NCI-H226 (cell line): Measurements from ENCODE around the gene ZNF618.
A peak's percentile ranks its signal among the peaks of the same experiment; 100 is the strongest.
"Not testable (repeated sequence)": the region's sequence is repeated elsewhere in the genome, so short reads cannot be mapped to it uniquely, and the experiment has no call there.

ENCODE experiments used
- DNase-seq: peaks from one replicate; pipeline ENCODE4 v3.0.0-alpha.2; 2015

The ZNF618 gene

DNA sequence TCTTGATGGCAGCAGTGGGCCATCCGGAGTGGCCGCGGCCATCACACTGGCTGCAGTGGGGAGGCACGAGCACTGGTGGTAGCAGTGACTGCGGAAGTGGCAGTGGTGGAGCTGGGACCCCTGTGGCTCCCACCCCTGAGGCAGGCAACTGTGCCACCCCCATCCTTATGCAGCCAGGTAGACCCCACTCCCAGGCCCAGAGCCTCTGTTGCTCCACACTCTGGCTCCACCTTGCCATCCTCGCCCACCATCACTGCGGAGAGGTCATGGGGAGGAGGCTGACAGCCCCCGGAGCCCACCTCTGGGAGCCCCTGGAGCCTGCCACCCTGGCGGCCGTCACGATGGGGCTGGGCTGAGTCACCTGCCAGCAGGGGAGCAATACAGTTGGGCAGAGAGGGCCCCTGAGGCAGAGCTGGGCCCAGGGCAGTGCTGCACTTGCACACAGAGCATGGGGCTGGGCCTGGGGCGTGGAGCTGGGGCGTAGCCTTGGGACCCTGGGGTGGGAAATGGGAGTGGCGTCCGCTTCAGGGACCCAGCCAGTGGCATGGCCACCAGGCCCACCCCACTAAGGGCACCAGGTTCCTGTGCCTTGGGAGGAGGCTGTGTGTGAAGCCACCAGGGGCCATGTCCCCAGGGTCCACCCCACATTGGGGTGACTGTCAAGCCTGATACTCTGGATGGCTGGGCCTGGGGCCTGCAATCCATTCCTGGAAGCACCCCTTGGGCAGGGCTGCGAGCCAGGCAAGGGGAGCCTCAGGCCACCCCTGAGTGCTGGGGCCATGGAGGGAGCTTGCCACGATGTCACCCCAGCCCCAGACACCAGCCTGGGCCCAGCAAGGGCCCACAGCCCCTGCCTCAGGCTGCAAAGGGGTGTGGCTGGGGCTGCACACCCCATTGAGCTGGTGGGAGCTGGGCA is 194.3 kb downstream of the ZNF618 start:
- no peak for DNase-seq

- no peak for DNase-seq
Measured at GRCh38 chr9:114071197-114071795, 195.2 kb downstream of the ZNF618 start.

GRCh38 chr9:114072184-114073140 is 196.4 kb downstream of the ZNF618 start:
- no peak for DNase-seq

- DNase-seq = no peak
Measured at GRCh38 chr9:114075602-114076001, 199.5 kb downstream of the ZNF618 start.

GRCh38 chr9:114076237-114077161 is 200.4 kb downstream of the ZNF618 start:
- DNase-seq = no peak

DNA sequence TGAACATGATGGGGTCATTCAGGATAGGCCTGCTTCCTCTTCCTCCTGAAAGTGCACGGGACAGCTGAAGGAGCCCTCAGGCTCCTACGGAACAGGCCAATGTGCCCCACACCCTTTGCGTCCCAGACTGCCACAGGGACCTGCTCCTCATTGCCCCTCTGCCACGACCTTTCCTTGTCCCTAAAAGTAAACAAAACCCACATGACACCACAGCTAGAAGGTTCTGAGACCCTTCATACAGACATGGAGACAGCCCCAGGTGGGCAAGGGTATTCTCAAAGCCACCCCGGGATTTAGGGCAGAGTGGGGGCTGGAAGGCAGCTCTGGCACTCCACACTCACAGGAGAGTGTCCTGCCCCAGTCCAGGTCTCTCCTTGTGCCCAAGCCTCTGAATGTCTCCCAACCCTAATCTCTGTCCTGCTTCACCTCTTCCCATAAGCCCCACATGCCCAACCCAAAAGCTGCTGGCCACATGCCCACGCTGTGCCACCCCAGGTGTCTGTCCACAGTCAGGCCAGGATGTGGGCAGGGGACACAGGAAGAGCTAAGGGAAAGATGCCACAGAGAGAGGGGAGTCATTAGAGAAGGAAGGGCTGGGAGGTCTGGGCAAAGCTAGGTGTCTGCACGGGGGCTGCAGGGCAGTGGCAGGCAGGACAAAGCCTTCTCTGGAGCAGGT is 201.2 kb downstream of the ZNF618 start:
- no peak for DNase-seq

DNA sequence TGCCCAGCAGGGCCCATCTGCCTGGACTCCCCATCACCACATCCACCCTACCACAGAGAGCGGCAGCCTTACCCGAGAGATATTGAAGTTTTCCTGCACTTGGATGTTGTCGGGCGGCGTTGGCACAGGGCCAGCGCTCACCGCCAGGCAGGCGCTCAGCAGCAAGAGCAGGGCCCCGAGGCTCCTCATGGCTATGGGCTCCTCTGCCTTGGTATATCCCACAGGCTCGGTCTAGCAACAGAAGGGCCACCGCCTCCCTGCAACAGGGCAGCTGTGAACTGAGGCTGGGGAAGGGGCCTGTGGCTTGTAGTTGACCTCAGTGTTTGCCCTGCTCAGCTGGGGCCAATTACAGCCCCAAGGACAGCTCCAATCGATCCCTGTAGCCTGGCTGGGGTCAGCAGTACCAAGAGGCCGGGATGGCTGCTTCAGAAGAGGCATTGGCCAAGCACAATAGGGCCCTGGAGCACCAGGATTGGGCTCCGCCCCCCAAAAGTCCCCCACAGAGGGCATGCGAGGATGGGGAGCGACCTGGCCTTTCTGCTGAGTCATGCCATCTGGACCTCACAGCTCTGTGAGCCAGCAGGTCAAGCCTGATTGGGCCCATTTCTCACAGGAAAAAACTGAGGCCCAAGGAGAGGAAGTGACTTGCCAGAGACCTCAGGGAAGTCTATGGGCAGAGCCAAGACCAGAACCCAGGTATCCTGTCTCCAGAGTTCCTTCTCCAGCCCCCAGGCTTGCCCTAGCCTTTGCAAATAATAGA is 202.1 kb downstream of the ZNF618 start, which contains the start of gene AMBP:
Gene AMBP (minus strand): TSS at position 280 of the 760 bp plus-strand sequence. CDS start 91 bp downstream, at position 189.
- DNase-seq = no peak

DNA sequence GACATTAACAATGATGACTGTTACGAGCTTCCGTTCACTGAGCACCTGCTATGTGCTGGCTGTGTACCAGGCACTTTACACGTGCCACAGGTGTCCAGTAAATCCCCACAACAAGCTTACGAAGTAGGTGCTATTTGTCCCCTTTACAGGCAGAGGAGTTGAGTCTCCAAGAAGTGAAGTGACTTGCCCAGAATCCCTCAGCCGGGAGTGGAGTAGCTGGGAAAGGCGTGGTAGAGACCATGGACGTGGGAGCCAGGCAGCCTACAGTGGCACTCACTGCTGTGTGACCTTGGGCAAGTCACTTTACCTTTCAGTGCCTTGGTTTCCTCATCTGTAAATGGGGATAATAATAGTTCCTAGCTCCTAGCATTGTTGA is 202.7 kb downstream of the ZNF618 start:
- DNase-seq = no peak

DNA sequence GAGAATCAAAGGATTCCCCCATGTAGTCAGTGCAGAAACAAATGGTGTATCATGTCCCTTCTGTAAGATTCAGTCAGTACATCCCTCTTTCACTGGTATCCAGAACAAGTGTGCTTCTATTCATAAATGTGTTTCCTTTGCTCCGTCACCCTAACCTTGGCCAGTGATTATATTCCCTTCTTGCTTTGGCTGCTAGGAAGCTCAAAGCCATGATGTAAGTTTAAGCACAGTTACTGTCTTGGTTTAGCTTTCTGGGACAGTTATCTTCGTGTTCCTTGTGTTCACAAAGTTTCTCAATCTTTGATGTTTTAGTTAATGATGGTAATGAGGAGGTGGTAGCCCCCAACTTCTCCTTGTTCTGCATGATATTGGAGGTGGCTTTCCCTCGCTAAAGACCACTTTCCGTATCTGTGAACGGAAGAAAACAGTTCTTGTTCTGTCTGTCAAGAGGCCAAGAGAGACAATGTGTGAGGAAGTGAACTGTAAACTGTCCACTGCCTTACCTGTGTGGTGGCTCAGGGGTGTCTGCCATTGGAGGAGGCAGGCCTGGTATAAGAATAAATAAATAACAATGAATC is 204.2 kb downstream of the ZNF618 start:
- no peak for DNase-seq

GRCh38 chr9:114080773-114081440 is 204.8 kb downstream of the ZNF618 start:
- no peak for DNase-seq

DNA sequence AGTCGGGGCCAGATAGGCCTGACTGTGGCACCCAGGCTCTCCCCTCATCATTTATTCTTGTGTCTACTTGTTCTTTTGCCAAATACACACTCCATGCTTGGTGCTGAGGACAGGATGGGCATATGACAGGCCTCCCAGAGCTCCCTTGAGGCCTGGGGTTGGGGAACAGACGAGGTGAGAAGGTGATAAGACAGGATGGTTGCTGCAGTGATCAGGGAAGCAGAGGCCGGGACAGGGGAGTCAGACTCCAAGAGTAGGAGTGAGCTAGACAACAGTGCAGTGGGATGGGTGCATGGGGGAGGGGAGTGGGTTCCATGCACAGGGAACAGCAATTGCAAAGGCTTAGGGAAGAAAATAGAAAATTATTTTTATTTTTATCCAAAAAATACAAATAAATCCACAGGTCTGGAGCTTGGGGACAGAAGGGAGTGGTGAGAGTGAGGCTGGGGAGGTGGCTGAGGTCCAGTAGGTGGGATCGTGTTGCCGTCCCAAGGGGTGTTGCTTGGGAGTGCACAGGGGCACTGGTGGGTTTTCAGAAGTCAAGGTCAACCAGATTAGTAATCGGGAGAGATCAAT is 205.4 kb downstream of the ZNF618 start:
- no peak for DNase-seq

GRCh38 chr9:114082017-114082762 is 206.1 kb downstream of the ZNF618 start:
- peak; percentile 52 for DNase-seq

- DNase-seq = not testable (repeated sequence)
Measured at GRCh38 chr9:114082763-114083412, 206.8 kb downstream of the ZNF618 start.

- DNase-seq = no peak
Measured at GRCh38 chr9:114083666-114084065, 207.6 kb downstream of the ZNF618 start.

- DNase-seq = no peak
Measured at GRCh38 chr9:114084282-114085073, 208.4 kb downstream of the ZNF618 start.

GRCh38 chr9:114085387-114085789 is 209.3 kb downstream of the ZNF618 start:
- no peak for DNase-seq

DNA sequence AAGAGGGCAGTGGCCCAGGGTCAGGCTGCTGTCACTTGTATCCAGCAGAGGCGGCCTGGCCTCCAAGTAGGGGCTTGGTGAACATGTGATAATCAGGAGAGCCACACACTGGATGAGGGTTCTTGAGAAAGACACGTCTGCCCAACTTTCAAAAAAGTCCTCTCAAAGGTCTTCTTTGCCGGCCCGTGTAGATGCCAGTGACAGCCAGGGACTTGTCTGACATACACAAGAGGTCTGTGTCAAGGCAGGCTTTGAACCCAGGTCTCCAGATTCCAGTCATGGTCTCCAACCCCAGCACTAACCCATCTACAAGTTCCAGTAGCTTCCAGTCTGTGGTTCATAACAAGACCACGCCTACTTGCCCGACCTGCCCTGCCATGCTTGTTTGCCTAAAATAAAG is 209.9 kb downstream of the ZNF618 start:
- no peak for DNase-seq
